A549 (cell line): ENCODE results near the gene WFIKKN1. TPM values are rescaled to one million over a fixed set of nuclear protein-coding genes. Genes with fewer than 3 reads are reported as not detected.

Source experiments
- ATAC-seq, 2 experiments: fragments of 200-7000 bp in 1 of 2; fragments of >200 bp in 1 of 2; cut with Nextera tagmentation in 1 of 2; cut with Tn5 transposase in 1 of 2; 3 replicates each; pipeline versions ENCODE4 v1.8.0 to v1.9.1; 2018 to 2020; ENCODE audit warnings: mild to moderate bottlenecking in 1 of 2, moderate library complexity in 1 of 2
- CTCF ChIA-PET: fragments of 300-600 bp; sonication (Branson Sonifier 250); formaldehyde crosslinking; extraction: SDS; loops from one replicate; lab custom pipeline; 2021; ENCODE audit warnings: antibody characterized with exemption, inconsistent platforms; lab: Yijun Ruan, JAX
- POLR2A ChIA-PET: fragments of 350-600 bp; formaldehyde crosslinking; extraction: SDS; loops from one replicate; lab custom pipeline; 2021; ENCODE audit warnings: antibody characterized with exemption, inconsistent platforms; lab: Yijun Ruan, JAX
- DNase-seq, 2 experiments: peaks; one replicate each; pipeline versions ENCODE4 v3.0.0 to v3.0.0-alpha.2; 2011 to 2016; ENCODE audit warnings: low read depth in 1 of 2, low spot score in 1 of 2
- FAIRE-seq: peaks from 2 replicates; lab custom pipeline; 2011; peaks lifted over from hg19 to GRCh38; lab: Jason Lieb, UNC
- H3K27ac ChIP-seq, 2 experiments: fragments of >200 bp; sonication (Bioruptor Twin); formaldehyde crosslinking; 3 replicates each; pipeline ENCODE4 v1.5.1; 2016 to 2017
- H3K4me1 ChIP-seq: fragments of >200 bp; sonication (Bioruptor Twin); formaldehyde crosslinking; 3 replicates; pipeline ENCODE4 v1.6.1; 2016
- H3K4me2 ChIP-seq: fragments of >200 bp; sonication (Bioruptor Twin); formaldehyde crosslinking; 3 replicates; pipeline ENCODE4 v1.6.1; 2016
- H3K4me3 ChIP-seq: fragments of >200 bp; sonication (Bioruptor Twin); formaldehyde crosslinking; 3 replicates; pipeline ENCODE4 v1.5.1; 2016
- H3K9me3 ChIP-seq: fragments of >200 bp; sonication (Bioruptor Twin); formaldehyde crosslinking; 3 replicates; pipeline ENCODE4 v1.6.1; 2016
- CBX2 ChIP-seq: fragments of 200-600 bp; sonication (generic); IDR thresholded peaks from 2 replicates; pipeline ENCODE4 v1.6.1; 2016; ENCODE audit warnings: low read depth, mild to moderate bottlenecking, borderline replicate concordance
- HOXA7 ChIP-seq: fragments of 250-450 bp; sonication (Bioruptor Pico); IDR thresholded peaks from 2 replicates; pipeline ENCODE4 v1.5.0; 2020; ENCODE audit warnings: mild to moderate bottlenecking, moderate library complexity
- JUN ChIP-seq, 2 experiments: fragments of >200 bp; sonication (Bioruptor Twin); formaldehyde crosslinking; IDR thresholded peaks; 2 replicates in 1 of 2; 3 replicates in 1 of 2; pipeline ENCODE4 v1.6.1; 2016 to 2017
- MAZ ChIP-seq: fragments of 150-350 bp; IDR thresholded peaks from 2 replicates; pipeline ENCODE4 v1.6.1; 2014; ENCODE audit warnings: antibody characterized with exemption, low read depth, low read length, borderline replicate concordance
- PHF8 ChIP-seq: fragments of 200-600 bp; sonication (generic); IDR thresholded peaks from 2 replicates; pipeline ENCODE4 v1.6.1; 2016; ENCODE audit warnings: low read depth, mild to moderate bottlenecking, antibody characterized with exemption, moderate library complexity, borderline replicate concordance
- POLR2A ChIP-seq: IDR thresholded peaks from 2 replicates; pipeline ENCODE4 v1.6.1; 2012; ENCODE audit warnings: mild to moderate bottlenecking, low read length
- RARB ChIP-seq: fragments of 250-450 bp; sonication (Bioruptor Pico); IDR thresholded peaks from 2 replicates; pipeline ENCODE4 v1.8.0; 2021; ENCODE audit warnings: mild to moderate bottlenecking, moderate library complexity
- TFCP2L1 ChIP-seq: fragments of 250-450 bp; sonication (Bioruptor Pico); IDR thresholded peaks from 2 replicates; pipeline ENCODE4 v1.5.0; 2021; ENCODE audit warnings: mild to moderate bottlenecking
- ZFP36 ChIP-seq: fragments of 450-650 bp; IDR thresholded peaks from 2 replicates; pipeline ENCODE4 v1.6.1; 2014; ENCODE audit warnings: borderline replicate concordance; ENCODE audit not compliant: partially characterized antibody
- WGBS: methylation state at CpG from one replicate; pipeline ENCODE4 v1.1.6; 2017; ENCODE audit errors: missing lambda C conversion rate; 5-methylcytosine and 5-hydroxymethylcytosine counted together
- polyA plus RNA-seq, 4 experiments: library from polyadenylated mRNA; depleted of rRNA in 3 of 4; stranded (reverse); fragments of >200 nt; fragmentation: RNase III in 1 of 4; extraction: RNeasy Plus Mini Kit Qiagen cat#74134 plus additional on column Dnase treatment in 1 of 4; gene quantifications; 2 replicates in 3 of 4; 3 replicates in 1 of 4; pipeline ENCODE4 v1.2.3, GENCODE V29; 2011 to 2017
- TF ChIP-seq, protein P1 (sequence below): IDR thresholded peaks from 2 replicates; pipeline ENCODE4 v1.6.1; 2012
- TF ChIP-seq, protein P2 (sequence below): IDR thresholded peaks from 2 replicates; pipeline ENCODE4 v1.6.1; 2012
- TF ChIP-seq, protein P3 (sequence below): fragments of >200 bp; sonication (Bioruptor Twin); formaldehyde crosslinking; IDR thresholded peaks from 3 replicates; pipeline ENCODE4 v1.6.1; 2016

Gene WFIKKN1
- polyA plus RNA-seq, 2 of the 4 experiments (the other 2 are of a cell fraction) = 0.05 to 0.23 TPM

DNA sequence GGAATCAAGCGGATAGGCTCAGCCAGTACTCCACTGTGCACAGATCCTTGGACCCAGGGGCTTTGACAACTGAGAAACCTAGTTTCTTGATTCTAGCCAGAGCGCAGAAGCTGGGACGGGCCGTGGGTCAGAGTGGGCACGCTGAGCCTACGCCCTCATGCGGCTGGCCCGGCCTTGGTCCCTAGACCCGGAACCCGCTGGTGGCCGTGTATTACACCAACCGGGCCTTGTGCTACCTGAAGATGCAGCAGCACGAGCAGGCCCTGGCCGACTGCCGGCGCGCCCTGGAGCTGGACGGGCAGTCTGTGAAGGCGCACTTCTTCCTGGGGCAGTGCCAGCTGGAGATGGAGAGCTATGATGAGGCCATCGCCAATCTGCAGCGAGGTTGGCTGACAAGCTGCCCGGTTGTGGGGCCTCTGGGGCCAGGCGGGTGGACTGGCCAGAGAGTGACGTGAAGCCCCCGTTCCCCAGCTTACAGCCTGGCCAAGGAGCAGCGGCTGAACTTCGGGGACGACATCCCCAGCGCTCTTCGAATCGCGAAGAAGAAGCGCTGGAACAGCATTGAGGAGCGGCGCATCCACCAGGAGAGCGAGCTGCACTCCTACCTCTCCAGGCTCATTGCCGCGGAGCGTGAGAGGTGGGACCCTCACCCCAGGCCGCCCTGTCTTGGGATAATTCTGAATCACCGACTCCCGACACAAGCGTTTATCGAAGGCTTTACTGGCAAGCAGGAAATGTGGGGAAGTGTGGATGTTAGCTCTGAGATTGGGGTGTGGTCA lies 50.4 kb downstream of the WFIKKN1 start:
- FAIRE-seq = no peak
- H3K4me1 ChIP-seq = peaks cover 38% of the 10 kb centered on the region
- H3K4me3 ChIP-seq = peak overlapping the region; percentile 74
- TF ChIP-seq, protein P1, sequence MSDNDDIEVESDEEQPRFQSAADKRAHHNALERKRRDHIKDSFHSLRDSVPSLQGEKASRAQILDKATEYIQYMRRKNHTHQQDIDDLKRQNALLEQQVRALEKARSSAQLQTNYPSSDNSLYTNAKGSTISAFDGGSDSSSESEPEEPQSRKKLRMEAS = peak; percentile 49; the same call in 1 of the 2 replicates
- TF ChIP-seq CBX2 (no peak), PHF8 (0 out of 2 replicates have a peak, but pooled peaks have one; percentile 0), JUN (IDR thresholded peaks at IDR 0.05) (peak in 1 of 2 experiments; percentile 44; a peak in 4 of 5 replicates), ZFP36 (no peak), TFCP2L1 (CRISPR knock-in tag) (no peak), RARB (CRISPR knock-in tag) (no peak), HOXA7 (CRISPR knock-in tag) (no peak)
- TF ChIP-seq, protein P2, sequence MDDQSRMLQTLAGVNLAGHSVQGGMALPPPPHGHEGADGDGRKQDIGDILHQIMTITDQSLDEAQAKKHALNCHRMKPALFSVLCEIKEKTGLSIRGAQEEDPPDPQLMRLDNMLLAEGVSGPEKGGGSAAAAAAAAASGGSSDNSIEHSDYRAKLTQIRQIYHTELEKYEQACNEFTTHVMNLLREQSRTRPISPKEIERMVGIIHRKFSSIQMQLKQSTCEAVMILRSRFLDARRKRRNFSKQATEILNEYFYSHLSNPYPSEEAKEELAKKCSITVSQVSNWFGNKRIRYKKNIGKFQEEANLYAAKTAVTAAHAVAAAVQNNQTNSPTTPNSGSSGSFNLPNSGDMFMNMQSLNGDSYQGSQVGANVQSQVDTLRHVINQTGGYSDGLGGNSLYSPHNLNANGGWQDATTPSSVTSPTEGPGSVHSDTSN = 0 out of 2 replicates have a peak, but pooled peaks have one; percentile 19
- ATAC-seq = peak in 1 of 2 experiments; percentile 2; a peak in 3 of 6 replicates
- whole genome bisulfite sequencing = 44% methylated on average over 30 of the region's 44 CpGs
- no peaks in the 10 kb centered on the region for H3K9me3 ChIP-seq
- ChIA-PET CTCF (interaction anchor here (0.7 to 2.9 kb wide), 11 partner anchors 14 to 111 kb away, joined by 3 to 15 read pairs (median 4); partner anchors contain the start of gene RHOT2), POLR2A (interaction anchor here (0.6 to 2.0 kb wide), 5 partner anchors 9 to 94 kb away, joined by 3 to 12 read pairs (median 5); partner anchors contain the start of genes ANTKMT and WDR24)
- peak overlapping the region; percentile 84 to 97 for H3K27ac ChIP-seq
- H3K4me2 ChIP-seq = peak overlapping the region; percentile 93
- peak in 1 of 2 experiments; percentile 69 for DNase-seq

DNA sequence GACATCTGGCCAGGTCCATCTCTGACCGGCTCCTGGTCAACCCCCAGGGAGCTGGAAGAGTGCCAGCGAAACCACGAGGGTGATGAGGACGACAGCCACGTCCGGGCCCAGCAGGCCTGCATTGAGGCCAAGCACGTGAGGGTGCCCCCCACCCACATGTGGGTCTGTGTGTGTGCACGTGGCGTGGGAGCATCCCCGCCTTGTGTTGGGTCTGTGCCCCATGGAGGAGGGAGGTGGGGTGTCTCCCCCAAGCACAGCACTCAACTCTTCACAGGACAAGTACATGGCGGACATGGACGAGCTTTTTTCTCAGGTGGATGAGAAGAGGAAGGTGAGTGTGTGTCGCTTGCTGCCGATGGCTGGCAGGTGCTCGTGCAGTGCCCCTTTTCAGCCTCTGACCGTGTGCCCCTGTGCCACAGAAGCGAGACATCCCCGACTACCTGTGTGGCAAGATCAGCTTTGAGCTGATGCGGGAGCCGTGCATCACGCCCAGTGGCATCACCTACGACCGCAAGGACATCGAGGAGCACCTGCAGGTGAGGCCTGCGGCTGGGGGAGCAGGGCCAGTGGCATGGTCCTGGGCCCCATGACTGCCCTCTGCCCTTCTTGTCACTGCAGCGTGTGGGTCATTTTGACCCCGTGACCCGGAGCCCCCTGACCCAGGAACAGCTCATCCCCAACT lies 51.1 kb downstream of the WFIKKN1 start:
- WGBS = 90% methylated on average over 24 of the region's 28 CpGs
- Histone ChIP-seq H3K4me3 (peak overlapping the region; percentile 74; the same call in 2 of the 3 replicates), H3K9me3 (no peaks in the 10 kb centered on the region), H3K27ac (peak overlapping the region in 1 of 2 experiments; percentile 97; a peak in 1 of 6 replicates), H3K4me2 (peak overlapping the region; percentile 93), H3K4me1 (peaks cover 38% of the 10 kb centered on the region)
- no peak for DNase-seq
- ChIA-PET CTCF (interaction anchor here (1.0 to 2.9 kb wide), 8 partner anchors 14 to 111 kb away, joined by 3 to 15 read pairs (median 5); partner anchors contain the start of gene RHOT2), POLR2A (interaction anchor here (0.6 to 2.0 kb wide), 3 partner anchors 8 to 95 kb away, joined by 5 to 12 read pairs (median 6); partner anchors contain the start of genes ANTKMT and WDR24)
- ATAC-seq = no peak
- FAIRE-seq = no peak
- TF ChIP-seq, protein P3, sequence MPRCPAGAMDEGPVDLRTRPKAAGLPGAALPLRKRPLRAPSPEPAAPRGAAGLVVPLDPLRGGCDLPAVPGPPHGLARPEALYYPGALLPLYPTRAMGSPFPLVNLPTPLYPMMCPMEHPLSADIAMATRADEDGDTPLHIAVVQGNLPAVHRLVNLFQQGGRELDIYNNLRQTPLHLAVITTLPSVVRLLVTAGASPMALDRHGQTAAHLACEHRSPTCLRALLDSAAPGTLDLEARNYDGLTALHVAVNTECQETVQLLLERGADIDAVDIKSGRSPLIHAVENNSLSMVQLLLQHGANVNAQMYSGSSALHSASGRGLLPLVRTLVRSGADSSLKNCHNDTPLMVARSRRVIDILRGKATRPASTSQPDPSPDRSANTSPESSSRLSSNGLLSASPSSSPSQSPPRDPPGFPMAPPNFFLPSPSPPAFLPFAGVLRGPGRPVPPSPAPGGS = peak; percentile 51; the same call in 2 of the 3 replicates
- TF ChIP-seq, protein P2 = peak; percentile 37; the same call in 1 of the 2 replicates
- TF ChIP-seq, protein P1 = peak; percentile 37; the same call in 1 of the 2 replicates
- TF ChIP-seq MAZ (no peak), POLR2A (peak; percentile 41)
